Fibroblast of lung (primary cell): ENCODE data around the gene CTU1. TPM values are rescaled to one million over a fixed set of nuclear protein-coding genes. Genes with fewer than 3 reads are reported as not detected.

Experiments
- DNase-seq, 2 donors: peaks; one replicate each; pipeline versions ENCODE4 v3.0.0 to v3.0.0-alpha.2; 2010; ENCODE audit warnings: low read depth in 2 of 2
- H2AFZ ChIP-seq: 2 replicates; pipeline ENCODE4 v1.5.1; 2012; ENCODE audit warnings: low read length, control low read depth, inconsistent platforms
- H3K27ac ChIP-seq: 2 replicates; pipeline ENCODE4 v1.5.1; 2011; ENCODE audit warnings: low read length, control low read depth; ENCODE audit not compliant: insufficient read depth
- H3K27me3 ChIP-seq: 2 replicates; pipeline ENCODE4 v1.5.1; 2011; ENCODE audit warnings: mild to moderate bottlenecking, low read length; ENCODE audit not compliant: control insufficient read depth, insufficient read depth
- H3K36me3 ChIP-seq: 2 replicates; pipeline ENCODE4 v1.5.1; 2011; ENCODE audit warnings: low read length; ENCODE audit not compliant: control insufficient read depth, insufficient read depth
- H3K4me1 ChIP-seq: 2 replicates; pipeline ENCODE4 v1.5.1; 2011; ENCODE audit warnings: low read length; ENCODE audit not compliant: control insufficient read depth, insufficient read depth; ENCODE audit errors: extremely low read depth
- H3K4me2 ChIP-seq: 2 replicates; pipeline ENCODE4 v1.5.1; 2011; ENCODE audit warnings: low read length, control low read depth; ENCODE audit not compliant: insufficient read depth; ENCODE audit errors: extremely low read depth
- H3K4me3 ChIP-seq, 4 experiments: fragments of 200-600 bp in 1 of 4; sonication (generic) in 1 of 4; replicated peaks in 1 of 4; 2 replicates each; pipeline ENCODE4 v1.5.1; 2011 to 2016; ENCODE audit warnings: low read length in 4 of 4, low read depth in 3 of 4, mild to moderate bottlenecking in 3 of 4, control low read depth in 2 of 4, inconsistent platforms in 1 of 4, mixed read lengths in 1 of 4; ENCODE audit not compliant: insufficient read depth in 1 of 4; ENCODE audit errors: control extremely low read depth in 1 of 4
- H3K79me2 ChIP-seq: 2 replicates; pipeline ENCODE4 v1.5.1; 2012; ENCODE audit warnings: mild to moderate bottlenecking, low read length, inconsistent platforms; ENCODE audit not compliant: control insufficient read depth, insufficient read depth
- H3K9ac ChIP-seq: 2 replicates; pipeline ENCODE4 v1.5.1; 2011; ENCODE audit warnings: mild to moderate bottlenecking, low read length, control low read depth; ENCODE audit not compliant: insufficient read depth
- H3K9me3 ChIP-seq: 2 replicates; pipeline ENCODE4 v1.5.1; 2012; ENCODE audit warnings: low read depth, low read length; ENCODE audit not compliant: control insufficient read depth, insufficient read depth
- H4K20me1 ChIP-seq: 2 replicates; pipeline ENCODE4 v1.5.1; 2011; ENCODE audit warnings: low read length; ENCODE audit not compliant: control insufficient read depth, insufficient read depth; ENCODE audit errors: extremely low read depth
- CTCF ChIP-seq, 2 donors: IDR thresholded peaks in 1 of 2; conservative IDR thresholded peaks in 1 of 2; 1 replicate in 1 of 2; 2 replicates in 1 of 2; pipeline ENCODE4 v1.5.1; 2011 to 2012; ENCODE audit warnings: low read length in 2 of 2, control low read depth in 1 of 2, inconsistent platforms in 1 of 2, low read depth in 1 of 2, mild to moderate bottlenecking in 1 of 2
- EZH2 ChIP-seq: IDR thresholded peaks from 2 replicates; pipeline ENCODE4 v1.5.1; 2012; ENCODE audit warnings: low read length, control low read depth, mild to moderate bottlenecking; ENCODE audit errors: missing control alignments
- polyA plus RNA-seq, 2 donors: library from polyadenylated mRNA; depleted of rRNA in 1 of 2; stranded (reverse) in 1 of 2; unstranded in 1 of 2; fragments of >200 nt; gene quantifications; 2 replicates each; pipeline ENCODE4 v1.2.1, GENCODE V29; 2011 to 2012; ENCODE audit warnings: missing spikeins in 1 of 2
- total RNA-seq: library from RNA; depleted of rRNA; stranded (reverse); fragments of >200 nt; gene quantifications from 2 replicates; pipeline ENCODE4 v1.2.1, GENCODE V29; 2014

CTU1 gene
- total and polyA plus RNA-seq, 2 donors (not counting 1 experiment from before 2014, with no cell fraction given), result 1.2 to 8.1 TPM

GRCh38 chr19:51076631-51077213, 31.5 kb downstream of the CTU1 start:
- no peak for DNase-seq
- no peak for TF ChIP-seq EZH2
- no peak for TF ChIP-seq CTCF (conservative IDR thresholded peaks at IDR 0.05 in 1 of 2, IDR thresholded peaks at IDR 0.05 in 1 of 2; ENCODE audit: low read depth in 1 of 2, low read length in 2 of 2)
- Histone ChIP-seq H2AFZ (no peak overlapping the region), H4K20me1 (no peaks in the 10 kb centered on the region), H3K4me1 (no peaks in the 10 kb centered on the region), H3K27ac (no peak overlapping the region), H3K79me2 (no peaks in the 10 kb centered on the region), H3K27me3 (no peaks in the 10 kb centered on the region), H3K4me2 (no peak overlapping the region), H3K9ac (no peak overlapping the region), H3K36me3 (no peaks in the 10 kb centered on the region), H3K4me3 (no peak overlapping the region), H3K9me3 (no peaks in the 10 kb centered on the region)

- Histone ChIP-seq H3K79me2 (no peaks in the 10 kb centered on the region), H2AFZ (no peak overlapping the region), H4K20me1 (no peaks in the 10 kb centered on the region), H3K36me3 (no peaks in the 10 kb centered on the region), H3K4me2 (no peak overlapping the region), H3K27ac (no peak overlapping the region), H3K4me3 (no peak overlapping the region), H3K27me3 (no peaks in the 10 kb centered on the region), H3K4me1 (no peaks in the 10 kb centered on the region), H3K9me3 (no peaks in the 10 kb centered on the region), H3K9ac (no peak overlapping the region)
- TF ChIP-seq CTCF (conservative IDR thresholded peaks at IDR 0.05 in 1 of 2, IDR thresholded peaks at IDR 0.05 in 1 of 2; ENCODE audit: low read depth in 1 of 2, low read length in 2 of 2), result no peak
- no peak for TF ChIP-seq EZH2
- no peak for DNase-seq
Observed at GRCh38 chr19:51075998-51076397, 32.2 kb downstream of the CTU1 start.

- Histone ChIP-seq H3K27ac (no peak overlapping the region), H3K4me3 (no peak overlapping the region), H3K79me2 (no peaks in the 10 kb centered on the region), H3K9me3 (no peaks in the 10 kb centered on the region), H3K36me3 (no peaks in the 10 kb centered on the region), H3K9ac (no peak overlapping the region), H3K4me2 (no peak overlapping the region), H3K4me1 (no peaks in the 10 kb centered on the region), H3K27me3 (no peaks in the 10 kb centered on the region), H4K20me1 (no peaks in the 10 kb centered on the region), H2AFZ (no peak overlapping the region)
- TF ChIP-seq CTCF (conservative IDR thresholded peaks at IDR 0.05 in 1 of 2, IDR thresholded peaks at IDR 0.05 in 1 of 2; ENCODE audit: low read depth in 1 of 2, low read length in 2 of 2) (no peak), EZH2 (no peak)
- no peak for DNase-seq
Observed at GRCh38 chr19:51071095-51071405, 37.2 kb downstream of the CTU1 start.
